Liver (tissue), 9 donors: Measurements from ENCODE around the gene TMEM91. TPM values are rescaled to one million over a fixed set of nuclear protein-coding genes. Genes with fewer than 3 reads are reported as not detected.

ENCODE experiments used
- DNase-seq: peaks from one replicate; pipeline ENCODE4 v3.0.0-alpha.2; 2017; ENCODE audit warnings: low spot score
- H3K27ac ChIP-seq, 2 donors: one replicate each; pipeline ENCODE4 v1.7.0; 2013; ENCODE audit warnings: inconsistent platforms in 2 of 2, low read length in 2 of 2, control low read depth in 1 of 2, low read depth in 1 of 2, mild to moderate bottlenecking in 1 of 2
- H3K27me3 ChIP-seq, 4 donors: one replicate each; pipeline versions ENCODE4 v1.6.1 to v1.7.0; 2013; ENCODE audit warnings: low read length in 3 of 4, inconsistent platforms in 1 of 4, mild to moderate bottlenecking in 1 of 4, moderate library complexity in 1 of 4; ENCODE audit not compliant: control insufficient read depth in 4 of 4, insufficient read depth in 4 of 4
- H3K36me3 ChIP-seq, 4 donors: one replicate each; pipeline versions ENCODE4 v1.6.1 to v1.7.0; 2013; ENCODE audit warnings: low read length in 3 of 4, mild to moderate bottlenecking in 3 of 4, low read depth in 1 of 4, moderate library complexity in 1 of 4; ENCODE audit not compliant: control insufficient read depth in 4 of 4, insufficient read depth in 3 of 4
- H3K4me1 ChIP-seq, 4 donors: one replicate each; pipeline versions ENCODE4 v1.6.1 to v1.7.0; 2013; ENCODE audit warnings: low read length in 3 of 4, mild to moderate bottlenecking in 3 of 4, moderate library complexity in 1 of 4; ENCODE audit not compliant: control insufficient read depth in 4 of 4, insufficient read depth in 4 of 4
- H3K4me3 ChIP-seq, 3 donors: one replicate each; pipeline versions ENCODE4 v1.6.1 to v1.7.0; 2013; ENCODE audit warnings: low read length in 3 of 3, control low read depth in 1 of 3, low read depth in 1 of 3, mild to moderate bottlenecking in 1 of 3
- H3K9ac ChIP-seq, 2 donors: one replicate each; pipeline ENCODE4 v1.7.0; 2013; ENCODE audit warnings: low read length in 2 of 2, mild to moderate bottlenecking in 2 of 2, moderate library complexity in 2 of 2, control low read depth in 1 of 2, low read depth in 1 of 2
- H3K9me3 ChIP-seq, 4 donors: one replicate each; pipeline versions ENCODE4 v1.6.1 to v1.7.0; 2013; ENCODE audit warnings: low read length in 3 of 4; ENCODE audit not compliant: control insufficient read depth in 4 of 4
- EGR1 ChIP-seq, 2 donors: IDR thresholded peaks; 2 replicates each; pipeline ENCODE4 v1.6.1; 2016 to 2018; ENCODE audit warnings: antibody characterized with exemption in 2 of 2, low read depth in 2 of 2
- FOXA1 ChIP-seq: IDR thresholded peaks from 2 replicates; pipeline ENCODE4 v1.6.1; 2016; ENCODE audit warnings: antibody characterized with exemption
- FOXA2 ChIP-seq: IDR thresholded peaks from 2 replicates; pipeline ENCODE4 v1.6.1; 2016; ENCODE audit warnings: antibody characterized with exemption
- GABPA ChIP-seq, 2 donors: IDR thresholded peaks in 1 of 2; conservative IDR thresholded peaks in 1 of 2; 2 replicates each; pipeline ENCODE4 v1.6.1; 2016; ENCODE audit warnings: antibody characterized with exemption in 2 of 2, mild to moderate bottlenecking in 1 of 2, moderate library complexity in 1 of 2
- HNF4A ChIP-seq, 2 donors: conservative IDR thresholded peaks; 2 replicates each; pipeline ENCODE4 v1.6.1; 2016; ENCODE audit warnings: antibody characterized with exemption in 2 of 2, mild to moderate bottlenecking in 2 of 2
- HNF4G ChIP-seq: IDR thresholded peaks from 2 replicates; pipeline ENCODE4 v1.6.1; 2016; ENCODE audit warnings: antibody characterized with exemption
- JUND ChIP-seq, 2 donors: IDR thresholded peaks; 2 replicates each; pipeline ENCODE4 v1.6.1; 2016; ENCODE audit warnings: antibody characterized with exemption in 2 of 2
- NR2F2 ChIP-seq: IDR thresholded peaks from 2 replicates; pipeline ENCODE4 v1.6.1; 2016; ENCODE audit warnings: antibody characterized with exemption
- RAD21 ChIP-seq, 2 donors: IDR thresholded peaks; 2 replicates each; pipeline ENCODE4 v1.6.1; 2016; ENCODE audit warnings: antibody characterized with exemption in 2 of 2, mild to moderate bottlenecking in 2 of 2
- RXRA ChIP-seq, 2 donors: IDR thresholded peaks; 2 replicates each; pipeline ENCODE4 v1.6.1; 2017 to 2018; ENCODE audit warnings: antibody characterized with exemption in 2 of 2, mild to moderate bottlenecking in 1 of 2
- SP1 ChIP-seq: IDR thresholded peaks from 2 replicates; pipeline ENCODE4 v1.6.1; 2018; ENCODE audit warnings: antibody characterized with exemption, mild to moderate bottlenecking
- TAF1 ChIP-seq: conservative IDR thresholded peaks from 2 replicates; pipeline ENCODE4 v1.6.1; 2016; ENCODE audit warnings: antibody characterized with exemption, mild to moderate bottlenecking
- YY1 ChIP-seq: IDR thresholded peaks from 2 replicates; pipeline ENCODE4 v1.6.1; 2016; ENCODE audit warnings: antibody characterized with exemption, mild to moderate bottlenecking
- WGBS: extraction: QIAGEN DNeasy Blood & Tissue Kit; methylation state at CpG from one replicate; pipeline ENCODE4 v1.1.7; 2013; 5-methylcytosine and 5-hydroxymethylcytosine counted together
- polyA plus RNA-seq, 2 donors: library from polyadenylated mRNA; stranded (reverse) in 1 of 2; unstranded in 1 of 2; fragments of 200-250 nt in 1 of 2; fragments of >200 nt in 1 of 2; fragmentation: Nextera tagmentation in 1 of 2; extraction: Ambion mirVana in 1 of 2; gene quantifications; one replicate each; pipeline versions ENCODE4 v1.2.1 to v1.2.3, GENCODE V29; 2013 to 2015
- total RNA-seq, 2 donors: library from RNA; depleted of rRNA; stranded (reverse); fragments of >200 nt; gene quantifications; one replicate each; pipeline ENCODE4 v1.2.3, GENCODE V29; 2014
- TF ChIP-seq, protein P1 (sequence below): IDR thresholded peaks from 2 replicates; pipeline ENCODE4 v1.6.1; 2016; ENCODE audit warnings: antibody characterized with exemption, mild to moderate bottlenecking
- TF ChIP-seq, protein P2 (sequence below): IDR thresholded peaks from 2 replicates; pipeline ENCODE4 v1.6.1; 2016; ENCODE audit warnings: antibody characterized with exemption
- TF ChIP-seq, protein P3 (sequence below): fragments of 150-350 bp; IDR thresholded peaks from 2 replicates; pipeline ENCODE4 v1.5.1; 2017; ENCODE audit warnings: improper control_type of control experiment, low read depth, low read length; ENCODE audit not compliant: missing input control
- TF ChIP-seq, protein P4 (sequence below): IDR thresholded peaks from 2 replicates; pipeline ENCODE4 v1.6.1; 2016; ENCODE audit warnings: antibody characterized with exemption
- TF ChIP-seq, protein P5 (sequence below): IDR thresholded peaks from 2 replicates; pipeline ENCODE4 v1.6.1; 2016; ENCODE audit warnings: antibody characterized with exemption
- donor health status: healthy.
- donor health status: healthy.
- donor health status: healthy.
- donor health status: healthy.
- donor health status: healthy.

Gene TMEM91
- total RNA-seq (1 to 10 TPM; 2.8 to 3.1 TPM), polyA plus RNA-seq (1 to 10 TPM; 1.6 to 4.0 TPM)

DNA sequence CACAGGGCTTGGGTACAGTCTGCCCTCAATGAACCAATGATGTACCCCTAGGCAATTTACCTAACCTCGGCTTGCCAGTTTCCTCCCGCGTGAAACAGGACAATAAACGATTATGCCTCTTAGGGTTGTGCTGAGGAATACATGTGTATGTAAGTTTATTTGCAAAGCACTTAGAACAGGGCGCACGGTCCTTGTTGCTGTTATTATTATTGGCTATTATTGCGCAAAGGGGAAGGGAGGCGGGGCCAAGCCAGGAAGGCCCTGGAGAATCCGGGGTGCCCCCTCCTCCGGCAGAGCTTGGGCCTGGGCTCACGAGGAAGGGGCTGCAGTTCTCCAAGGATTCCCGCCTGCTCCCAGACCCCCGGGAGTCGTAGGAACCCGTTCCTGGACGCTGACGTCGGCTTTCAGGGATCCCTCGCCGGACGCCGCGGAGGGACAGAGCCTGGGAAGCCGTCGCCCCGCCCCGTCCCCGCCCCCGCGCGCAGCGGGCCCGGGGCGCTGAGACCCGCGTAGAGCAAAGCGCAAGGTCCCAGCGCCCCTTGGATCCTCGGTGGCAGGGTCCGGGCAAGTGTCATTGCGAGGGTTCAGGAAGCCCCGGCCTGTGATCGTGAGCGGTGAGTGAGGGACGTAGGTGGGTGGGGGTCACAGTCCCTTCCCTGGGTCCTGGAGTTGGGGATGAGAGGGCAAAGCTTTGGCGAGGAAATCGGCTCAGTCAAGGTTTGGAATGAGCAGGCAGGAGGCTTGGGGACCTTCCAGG, at the start of gene TMEM91:
Gene TMEM91 (plus strand): TSS at position 293 of the 757 bp plus-strand sequence. CDS start 1,777 bp downstream, outside the sequence.
- no peak for TF ChIP-seq JUND (IDR thresholded peaks at IDR 0.05)
- no peak for TF ChIP-seq TAF1
- TF ChIP-seq HNF4G, result no peak
- no peak for TF ChIP-seq HNF4A (conservative IDR thresholded peaks at IDR 0.05)
- TF ChIP-seq YY1, result no peak
- TF ChIP-seq, protein P1, sequence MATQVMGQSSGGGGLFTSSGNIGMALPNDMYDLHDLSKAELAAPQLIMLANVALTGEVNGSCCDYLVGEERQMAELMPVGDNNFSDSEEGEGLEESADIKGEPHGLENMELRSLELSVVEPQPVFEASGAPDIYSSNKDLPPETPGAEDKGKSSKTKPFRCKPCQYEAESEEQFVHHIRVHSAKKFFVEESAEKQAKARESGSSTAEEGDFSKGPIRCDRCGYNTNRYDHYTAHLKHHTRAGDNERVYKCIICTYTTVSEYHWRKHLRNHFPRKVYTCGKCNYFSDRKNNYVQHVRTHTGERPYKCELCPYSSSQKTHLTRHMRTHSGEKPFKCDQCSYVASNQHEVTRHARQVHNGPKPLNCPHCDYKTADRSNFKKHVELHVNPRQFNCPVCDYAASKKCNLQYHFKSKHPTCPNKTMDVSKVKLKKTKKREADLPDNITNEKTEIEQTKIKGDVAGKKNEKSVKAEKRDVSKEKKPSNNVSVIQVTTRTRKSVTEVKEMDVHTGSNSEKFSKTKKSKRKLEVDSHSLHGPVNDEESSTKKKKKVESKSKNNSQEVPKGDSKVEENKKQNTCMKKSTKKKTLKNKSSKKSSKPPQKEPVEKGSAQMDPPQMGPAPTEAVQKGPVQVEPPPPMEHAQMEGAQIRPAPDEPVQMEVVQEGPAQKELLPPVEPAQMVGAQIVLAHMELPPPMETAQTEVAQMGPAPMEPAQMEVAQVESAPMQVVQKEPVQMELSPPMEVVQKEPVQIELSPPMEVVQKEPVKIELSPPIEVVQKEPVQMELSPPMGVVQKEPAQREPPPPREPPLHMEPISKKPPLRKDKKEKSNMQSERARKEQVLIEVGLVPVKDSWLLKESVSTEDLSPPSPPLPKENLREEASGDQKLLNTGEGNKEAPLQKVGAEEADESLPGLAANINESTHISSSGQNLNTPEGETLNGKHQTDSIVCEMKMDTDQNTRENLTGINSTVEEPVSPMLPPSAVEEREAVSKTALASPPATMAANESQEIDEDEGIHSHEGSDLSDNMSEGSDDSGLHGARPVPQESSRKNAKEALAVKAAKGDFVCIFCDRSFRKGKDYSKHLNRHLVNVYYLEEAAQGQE, result no peak
- TF ChIP-seq, protein P2, sequence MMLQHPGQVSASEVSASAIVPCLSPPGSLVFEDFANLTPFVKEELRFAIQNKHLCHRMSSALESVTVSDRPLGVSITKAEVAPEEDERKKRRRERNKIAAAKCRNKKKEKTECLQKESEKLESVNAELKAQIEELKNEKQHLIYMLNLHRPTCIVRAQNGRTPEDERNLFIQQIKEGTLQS, result no peak
- TF ChIP-seq, protein P3, sequence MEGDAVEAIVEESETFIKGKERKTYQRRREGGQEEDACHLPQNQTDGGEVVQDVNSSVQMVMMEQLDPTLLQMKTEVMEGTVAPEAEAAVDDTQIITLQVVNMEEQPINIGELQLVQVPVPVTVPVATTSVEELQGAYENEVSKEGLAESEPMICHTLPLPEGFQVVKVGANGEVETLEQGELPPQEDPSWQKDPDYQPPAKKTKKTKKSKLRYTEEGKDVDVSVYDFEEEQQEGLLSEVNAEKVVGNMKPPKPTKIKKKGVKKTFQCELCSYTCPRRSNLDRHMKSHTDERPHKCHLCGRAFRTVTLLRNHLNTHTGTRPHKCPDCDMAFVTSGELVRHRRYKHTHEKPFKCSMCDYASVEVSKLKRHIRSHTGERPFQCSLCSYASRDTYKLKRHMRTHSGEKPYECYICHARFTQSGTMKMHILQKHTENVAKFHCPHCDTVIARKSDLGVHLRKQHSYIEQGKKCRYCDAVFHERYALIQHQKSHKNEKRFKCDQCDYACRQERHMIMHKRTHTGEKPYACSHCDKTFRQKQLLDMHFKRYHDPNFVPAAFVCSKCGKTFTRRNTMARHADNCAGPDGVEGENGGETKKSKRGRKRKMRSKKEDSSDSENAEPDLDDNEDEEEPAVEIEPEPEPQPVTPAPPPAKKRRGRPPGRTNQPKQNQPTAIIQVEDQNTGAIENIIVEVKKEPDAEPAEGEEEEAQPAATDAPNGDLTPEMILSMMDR, result no peak
- TF ChIP-seq FOXA1, result no peak
- TF ChIP-seq NR2F2, result no peak
- TF ChIP-seq, protein P4, sequence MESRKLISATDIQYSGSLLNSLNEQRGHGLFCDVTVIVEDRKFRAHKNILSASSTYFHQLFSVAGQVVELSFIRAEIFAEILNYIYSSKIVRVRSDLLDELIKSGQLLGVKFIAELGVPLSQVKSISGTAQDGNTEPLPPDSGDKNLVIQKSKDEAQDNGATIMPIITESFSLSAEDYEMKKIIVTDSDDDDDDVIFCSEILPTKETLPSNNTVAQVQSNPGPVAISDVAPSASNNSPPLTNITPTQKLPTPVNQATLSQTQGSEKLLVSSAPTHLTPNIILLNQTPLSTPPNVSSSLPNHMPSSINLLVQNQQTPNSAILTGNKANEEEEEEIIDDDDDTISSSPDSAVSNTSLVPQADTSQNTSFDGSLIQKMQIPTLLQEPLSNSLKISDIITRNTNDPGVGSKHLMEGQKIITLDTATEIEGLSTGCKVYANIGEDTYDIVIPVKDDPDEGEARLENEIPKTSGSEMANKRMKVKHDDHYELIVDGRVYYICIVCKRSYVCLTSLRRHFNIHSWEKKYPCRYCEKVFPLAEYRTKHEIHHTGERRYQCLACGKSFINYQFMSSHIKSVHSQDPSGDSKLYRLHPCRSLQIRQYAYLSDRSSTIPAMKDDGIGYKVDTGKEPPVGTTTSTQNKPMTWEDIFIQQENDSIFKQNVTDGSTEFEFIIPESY, result no peak
- no peak for TF ChIP-seq GABPA (IDR thresholded peaks at IDR 0.05 in 1 of 2, conservative IDR thresholded peaks at IDR 0.05 in 1 of 2)
- no peak for TF ChIP-seq RXRA (IDR thresholded peaks at IDR 0.05)
- TF ChIP-seq, protein P5, sequence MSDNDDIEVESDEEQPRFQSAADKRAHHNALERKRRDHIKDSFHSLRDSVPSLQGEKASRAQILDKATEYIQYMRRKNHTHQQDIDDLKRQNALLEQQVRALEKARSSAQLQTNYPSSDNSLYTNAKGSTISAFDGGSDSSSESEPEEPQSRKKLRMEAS, result no peak
- no peak for TF ChIP-seq EGR1 (IDR thresholded peaks at IDR 0.05; ENCODE audit: low read depth in 2 of 2)
- no peak for TF ChIP-seq SP1
- TF ChIP-seq RAD21 (IDR thresholded peaks at IDR 0.05), result no peak
- no peak for TF ChIP-seq FOXA2
- peaks cover 0 to 6% (median 4%) of the 10 kb centered on the region in 4 donors for H3K4me1 ChIP-seq
- no peak within 1 kb of the TSS for H3K27ac ChIP-seq
- DNase-seq, result no peak
- H3K9ac ChIP-seq, result peak within 1 kb of the TSS in 1 of 2 donors; percentile 1
- H3K9me3 ChIP-seq, result no peaks in the 10 kb centered on the region
- WGBS, result 4% methylated on average over 47 of the region's 47 CpGs
- H3K4me3 ChIP-seq, result peak within 1 kb of the TSS; percentile 39 to 60 (median 57)
- no peaks in the 10 kb centered on the region for H3K36me3 ChIP-seq
- no peaks in the 10 kb centered on the region for H3K27me3 ChIP-seq
